GM19397 (cell line): ENCODE results near the gene TTI1.
A peak's percentile ranks its signal among the peaks of the same experiment; 100 is the strongest.
"Not testable (repeated sequence)": the region's sequence is repeated elsewhere in the genome, so short reads cannot be mapped to it uniquely, and the experiment has no call there.

Experiments
- ATAC-seq: cut with Tn5 transposase; IDR thresholded peaks from one replicate; pipeline ENCODE4 v1.9.1; 2021; ENCODE audit warnings: mild to moderate bottlenecking, moderate library complexity; ENCODE audit not compliant: unreplicated experiment

The TTI1 gene

GRCh38 chr20:38012332-38012731 is 20.9 kb downstream of the TTI1 start:
- no peak for ATAC-seq

GRCh38 chr20:38011696-38012095 is 21.6 kb downstream of the TTI1 start:
- ATAC-seq = no peak

GRCh38 chr20:38009416-38009815 is 23.8 kb downstream of the TTI1 start:
- not testable (repeated sequence) for ATAC-seq

DNA sequence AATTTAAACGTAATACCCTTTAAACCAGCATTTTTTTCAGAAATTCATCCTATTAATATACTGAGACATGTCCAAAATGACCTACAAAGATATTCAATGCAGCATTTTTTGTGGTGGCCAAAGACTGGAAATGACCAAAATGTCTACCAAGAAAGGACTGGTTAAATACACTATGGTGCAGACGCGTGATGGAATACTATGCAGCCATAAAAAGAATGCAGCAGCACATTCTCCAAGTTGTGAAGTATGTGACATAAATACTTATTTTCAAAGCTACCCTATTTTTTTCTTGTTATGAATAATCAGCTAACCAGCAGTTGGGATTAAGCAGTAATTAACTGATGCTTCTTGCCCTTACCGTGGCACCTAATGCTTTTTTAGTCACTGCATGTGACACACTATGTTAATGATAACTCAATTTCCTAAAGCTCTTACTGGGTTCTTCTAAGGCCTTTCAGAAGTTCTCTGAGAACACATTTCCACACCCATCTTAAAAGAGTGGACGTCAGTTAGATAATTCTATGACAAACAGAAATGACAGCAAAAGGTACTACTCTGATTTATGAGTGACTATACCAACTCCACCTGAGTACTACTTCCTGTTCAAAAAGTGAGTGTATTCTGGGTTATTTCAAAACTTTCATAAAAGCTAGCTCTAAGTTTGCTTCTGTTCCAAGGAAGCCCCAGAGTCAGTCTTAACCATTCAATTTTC is 24.9 kb downstream of the TTI1 start:
- ATAC-seq = no peak

DNA sequence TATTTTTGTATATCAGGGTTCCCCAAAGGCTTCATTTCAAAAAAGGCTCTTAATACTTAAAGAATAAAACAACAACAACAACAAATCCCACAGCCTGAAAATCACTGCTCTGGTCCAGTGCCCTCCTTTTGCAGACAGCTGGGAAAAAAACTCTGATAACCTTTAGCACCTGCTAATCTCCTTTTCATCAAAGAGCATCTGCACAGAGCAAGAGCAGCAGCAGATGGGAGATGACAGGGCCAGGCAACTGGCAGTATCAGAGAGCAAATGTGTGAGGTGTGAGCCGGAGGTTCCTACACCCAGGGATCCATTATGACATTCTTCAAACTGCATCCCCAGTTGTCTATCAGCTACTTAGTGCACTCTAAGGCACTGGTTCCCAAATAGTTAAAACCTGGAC is 25.7 kb downstream of the TTI1 start:
- no peak for ATAC-seq

- ATAC-seq = no peak
Observed at GRCh38 chr20:38005903-38006302, 27.4 kb downstream of the TTI1 start.

- no peak for ATAC-seq
Observed at GRCh38 chr20:38004416-38004815, 28.8 kb downstream of the TTI1 start.

DNA sequence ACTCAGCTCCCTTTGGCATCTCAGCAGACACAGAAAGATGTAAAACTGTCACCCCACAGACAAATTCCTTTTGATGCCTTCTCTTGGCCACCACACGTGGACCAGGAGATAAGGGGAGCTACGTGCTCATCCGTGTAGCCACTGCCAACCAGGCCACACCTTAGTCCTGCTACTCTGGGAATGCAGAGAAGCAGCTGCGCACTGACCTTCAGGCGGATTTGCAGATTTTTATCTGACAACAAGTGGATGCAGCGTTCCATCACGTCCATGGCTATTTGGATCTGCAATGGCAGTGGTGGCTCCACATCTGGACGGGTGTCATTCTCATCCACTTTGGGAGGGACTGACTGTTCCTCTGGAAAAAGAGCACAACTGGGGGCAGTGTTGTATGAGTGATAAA is 30.8 kb downstream of the TTI1 start:
- no peak for ATAC-seq

GRCh38 chr20:38001981-38002380 is 31.3 kb downstream of the TTI1 start:
- no peak for ATAC-seq

DNA sequence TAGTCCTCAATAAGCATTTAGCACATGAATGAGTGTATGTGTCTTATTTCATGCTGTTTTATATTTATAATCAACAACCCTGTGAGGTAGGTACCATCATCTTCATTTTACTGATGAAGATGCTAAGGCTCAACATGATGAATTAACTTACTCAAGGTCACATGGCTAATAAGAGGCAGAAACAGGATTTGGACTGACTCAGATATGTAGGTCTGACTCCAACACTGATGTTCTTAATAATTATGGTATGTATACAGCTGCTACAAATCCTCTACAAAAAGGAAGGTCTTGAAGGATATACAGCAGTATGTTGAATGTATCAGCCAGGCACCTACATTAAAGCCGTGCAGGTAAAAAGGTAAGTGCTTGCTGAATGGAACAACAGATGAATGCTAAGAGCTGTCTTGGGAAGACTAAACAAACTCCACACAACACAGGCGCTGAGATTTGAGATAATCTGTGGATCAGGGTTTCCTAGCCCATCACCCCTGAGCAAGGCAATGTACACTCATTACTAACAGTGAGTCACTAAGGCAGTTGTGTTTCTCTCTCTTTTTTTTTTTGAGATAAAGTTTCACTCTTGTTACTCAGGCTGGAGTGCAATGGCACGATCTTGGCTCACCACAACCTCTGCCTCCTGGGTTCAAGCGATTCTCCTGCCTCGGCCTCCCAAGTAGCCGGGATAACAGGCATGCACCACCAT is 31.9 kb downstream of the TTI1 start:
- ATAC-seq = no peak

GRCh38 chr20:38000293-38000692 is 33.0 kb downstream of the TTI1 start:
- ATAC-seq = no peak

GRCh38 chr20:37999526-38000263 is 33.6 kb downstream of the TTI1 start:
- ATAC-seq = no peak

- no peak for ATAC-seq
Observed at GRCh38 chr20:37997516-37997915, 35.7 kb downstream of the TTI1 start.

GRCh38 chr20:37995856-37996605 is 37.2 kb downstream of the TTI1 start:
- no peak for ATAC-seq

DNA sequence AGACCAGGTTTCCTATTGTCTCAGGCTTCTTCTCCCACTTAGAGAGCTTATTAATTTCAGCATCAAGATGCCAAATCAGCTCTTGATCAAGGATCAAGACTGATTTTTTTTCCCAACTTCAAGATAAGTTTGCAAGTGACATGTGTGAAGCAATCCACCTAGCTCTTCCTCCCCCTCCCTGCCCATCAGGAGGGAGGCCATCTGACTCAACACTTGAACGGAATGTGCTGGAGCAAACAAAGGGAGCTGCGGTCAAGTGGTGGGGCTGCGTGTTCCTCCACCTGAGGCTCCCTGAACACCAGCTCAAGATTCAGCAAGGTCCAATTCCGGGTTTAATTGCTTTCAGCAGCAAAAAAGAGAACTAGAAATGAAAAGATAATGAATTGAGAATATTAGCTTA is 38.7 kb downstream of the TTI1 start:
- no peak for ATAC-seq

- no peak for ATAC-seq
Observed at GRCh38 chr20:37992802-37993409, 40.4 kb downstream of the TTI1 start.

DNA sequence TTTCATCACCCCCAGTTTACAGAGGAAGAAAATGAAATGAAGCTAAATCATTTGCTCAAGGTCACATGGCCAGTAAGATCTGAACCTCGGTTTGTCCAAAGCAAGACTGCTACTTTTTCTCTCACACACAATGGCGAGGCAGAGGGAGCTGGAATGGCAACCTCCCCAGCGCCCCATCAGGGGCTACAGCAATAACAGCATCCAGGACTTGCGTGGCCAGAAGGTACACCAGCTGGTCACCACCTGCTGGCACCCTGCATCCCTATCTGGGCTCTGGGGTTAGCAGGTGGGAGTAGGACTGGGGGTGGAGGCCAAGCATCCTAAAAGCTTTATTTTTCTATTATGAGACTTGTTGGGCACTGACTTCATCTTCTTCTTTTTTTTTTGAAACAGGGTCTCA is 41.3 kb downstream of the TTI1 start:
- ATAC-seq = no peak

DNA sequence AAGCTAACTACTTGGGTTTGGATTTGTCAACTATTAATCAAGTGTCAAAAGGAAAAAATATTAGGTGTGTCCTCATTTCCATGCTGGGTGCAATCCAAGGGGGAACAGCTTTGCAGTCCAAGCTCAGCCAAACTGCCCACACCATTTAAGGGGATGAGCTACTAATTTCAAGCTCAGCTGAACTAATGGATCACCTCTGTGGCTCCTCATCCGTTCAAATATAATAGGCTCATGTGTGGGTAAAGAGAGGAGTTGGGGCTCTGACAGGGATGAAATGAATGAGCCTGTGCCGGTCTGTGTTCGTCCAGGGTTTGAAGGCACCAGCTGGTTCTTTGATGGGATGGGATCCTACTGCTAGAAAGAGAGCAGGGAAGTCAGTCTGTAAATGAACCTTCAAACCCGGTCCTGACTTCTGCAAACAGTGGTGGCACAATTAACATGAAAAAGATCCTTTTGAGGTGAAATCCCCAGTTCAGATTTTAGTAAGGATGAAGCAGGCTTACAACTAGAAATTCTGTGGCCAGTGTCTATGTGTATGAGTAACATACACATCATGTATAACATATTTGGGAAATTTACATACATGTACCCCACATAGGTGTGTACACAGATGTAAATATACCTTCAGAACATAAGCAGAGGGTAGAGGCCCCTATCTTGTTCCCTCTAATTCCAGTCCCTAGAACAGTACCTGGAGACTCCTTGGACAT is 41.9 kb downstream of the TTI1 start:
- no peak for ATAC-seq

DNA sequence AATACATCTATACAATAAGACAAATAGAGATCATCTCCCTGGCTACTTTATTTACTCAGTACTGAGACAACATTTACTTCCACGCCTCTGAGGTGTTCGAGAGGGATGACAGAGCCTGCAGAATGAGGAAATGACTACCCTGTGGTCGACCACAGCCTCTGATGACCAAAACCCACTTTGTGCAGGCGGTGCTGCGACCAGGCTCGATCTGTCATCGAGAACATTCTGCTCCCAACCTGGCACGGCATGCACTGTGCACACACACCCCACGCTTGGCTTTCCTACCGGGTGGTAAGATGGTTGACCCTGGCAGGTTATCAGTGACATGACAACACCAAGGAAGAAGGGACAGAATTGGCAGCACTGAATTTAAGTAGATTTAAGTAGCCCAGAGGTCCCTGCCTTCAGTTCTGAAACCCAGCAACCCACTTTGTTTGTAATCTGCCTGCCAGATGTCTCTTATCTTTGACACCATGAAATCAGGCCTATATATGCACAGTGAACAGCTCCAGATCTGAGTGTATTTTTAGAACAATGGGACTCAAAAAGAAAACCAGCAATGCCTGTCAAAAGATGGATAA is 42.6 kb downstream of the TTI1 start:
- ATAC-seq = peak; percentile 87
